B cell (primary cell): ENCODE results near the gene RPL18. TPM values are rescaled to one million over a fixed set of nuclear protein-coding genes. Genes with fewer than 3 reads are reported as not detected.
A peak's percentile ranks its signal among the peaks of the same experiment; 100 is the strongest.

Experiments
- ATAC-seq: fragments of 200-7000 bp; cut with Tn5 transposase; one replicate; pipeline ENCODE4 v1.10.0; 2021; ENCODE audit warnings: low read depth, mild to moderate bottlenecking, moderate number of reproducible peaks, moderate library complexity
- CTCF ChIA-PET: fragments of 350-600 bp; sonication (Branson Sonifier 250); formaldehyde crosslinking; loops from one replicate; lab custom pipeline; 2021; ENCODE audit warnings: antibody characterized with exemption, inconsistent platforms; lab: Charles Lee
- POLR2A ChIA-PET: fragments of 350-600 bp; sonication (Branson Sonifier 250); formaldehyde crosslinking; loops from one replicate; lab custom pipeline; 2021; ENCODE audit warnings: antibody characterized with exemption; lab: Charles Lee
- DNase-seq: peaks from one replicate; pipeline ENCODE4 v3.0.0; 2013
- H2AFZ ChIP-seq: 2 replicates; pipeline ENCODE4 v1.6.1; 2012; ENCODE audit warnings: mild to moderate bottlenecking, low read depth, low read length; ENCODE audit not compliant: insufficient read depth, poor library complexity, severe bottlenecking
- H3K27ac ChIP-seq, 2 donors: 1 replicate in 1 of 2; 2 replicates in 1 of 2; pipeline ENCODE4 v1.5.1; 2012 to 2013; ENCODE audit warnings: low read length in 2 of 2, mild to moderate bottlenecking in 2 of 2, moderate library complexity in 1 of 2
- H3K27me3 ChIP-seq, 4 experiments: fragments of 200-600 bp in 1 of 4; sonication (generic) in 1 of 4; replicated peaks in 1 of 4; 1 replicate in 2 of 4; 2 replicates in 2 of 4; pipeline versions ENCODE4 v1.6.1 to v1.7.0; 2013 to 2016; ENCODE audit warnings: low read length in 3 of 4, mild to moderate bottlenecking in 2 of 4, mixed read lengths in 1 of 4, moderate library complexity in 1 of 4; ENCODE audit not compliant: insufficient read depth in 4 of 4, control insufficient read depth in 3 of 4; ENCODE audit errors: control extremely low read depth in 1 of 4
- H3K36me3 ChIP-seq, 2 experiments: replicated peaks in 1 of 2; 1 replicate in 1 of 2; 2 replicates in 1 of 2; pipeline versions ENCODE4 v1.6.1 to v1.7.1; 2013; ENCODE audit warnings: low read length in 1 of 2; ENCODE audit not compliant: insufficient read depth in 2 of 2, control insufficient read depth in 1 of 2; ENCODE audit errors: control extremely low read depth in 1 of 2, extremely low read depth in 1 of 2
- H3K4me1 ChIP-seq, 2 donors: fragments of 200-600 bp in 1 of 2; sonication (generic) in 1 of 2; 1 replicate in 1 of 2; 2 replicates in 1 of 2; pipeline versions ENCODE4 v1.5.1 to v1.6.1; 2013 to 2017; ENCODE audit warnings: low read length in 2 of 2; ENCODE audit not compliant: control insufficient read depth in 2 of 2, insufficient read depth in 2 of 2
- H3K4me2 ChIP-seq: replicated peaks from 2 replicates; pipeline ENCODE3; 2012; ENCODE audit warnings: mild to moderate bottlenecking, low read depth, low read length; ENCODE audit not compliant: poor library complexity, severe bottlenecking
- H3K4me3 ChIP-seq, 5 experiments: fragments of 200-600 bp in 1 of 5; sonication (generic) in 1 of 5; 1 replicate in 3 of 5; 2 replicates in 2 of 5; pipeline versions ENCODE4 v1.5.1 to v1.7.0; 2011 to 2016; ENCODE audit warnings: low read length in 4 of 5, mild to moderate bottlenecking in 4 of 5, low read depth in 2 of 5, control low read depth in 1 of 5, moderate library complexity in 1 of 5; ENCODE audit not compliant: insufficient read depth in 1 of 5; ENCODE audit errors: control extremely low read depth in 1 of 5, extremely low read depth in 1 of 5
- H3K79me2 ChIP-seq: fragments of 200-600 bp; sonication (generic); one replicate; pipeline ENCODE4 v1.6.0; 2016; ENCODE audit warnings: low read length; ENCODE audit not compliant: control insufficient read depth, insufficient read depth
- H3K9ac ChIP-seq: fragments of 200-600 bp; sonication (generic); 2 replicates; pipeline ENCODE4 v1.6.1; 2017; ENCODE audit warnings: mild to moderate bottlenecking, low read length, moderate library complexity
- H3K9me3 ChIP-seq, 3 donors: one replicate each; pipeline versions ENCODE4 v1.6.1 to v1.7.1; 2013; ENCODE audit warnings: low read length in 2 of 3; ENCODE audit not compliant: control insufficient read depth in 2 of 3, insufficient read depth in 1 of 3; ENCODE audit errors: control extremely low read depth in 1 of 3
- H4K20me1 ChIP-seq: 2 replicates; pipeline ENCODE4 v1.6.0; 2012; ENCODE audit warnings: mild to moderate bottlenecking, low read length; ENCODE audit not compliant: insufficient read depth, control insufficient read depth, poor library complexity, severe bottlenecking
- H3K27ac Mint-ChIP-seq: one replicate; pipeline ENCODE4 v1.8.0; 2021; ENCODE audit warnings: mixed read lengths
- H3K27me3 Mint-ChIP-seq: one replicate; pipeline ENCODE4 v1.8.0; 2021; ENCODE audit warnings: mixed read lengths
- H3K4me1 Mint-ChIP-seq: one replicate; pipeline ENCODE4 v1.8.0; 2021; ENCODE audit warnings: mixed read lengths
- H3K4me3 Mint-ChIP-seq: one replicate; pipeline ENCODE4 v1.8.0; 2021; ENCODE audit warnings: mixed read lengths
- H3K9me3 Mint-ChIP-seq: one replicate; pipeline ENCODE4 v1.8.0; 2022; ENCODE audit warnings: mixed read lengths; ENCODE audit not compliant: insufficient read depth
- CTCF ChIP-seq: fragments of 200-600 bp; IDR thresholded peaks from one replicate; pipeline ENCODE4 v1.8.0; 2022; ENCODE audit warnings: antibody characterized with exemption, mild to moderate bottlenecking
- EZH2 ChIP-seq: IDR thresholded peaks from 2 replicates; pipeline ENCODE4 v1.6.1; 2012; ENCODE audit warnings: borderline replicate concordance, low read depth, mild to moderate bottlenecking, moderate library complexity, low read length; ENCODE audit not compliant: insufficient read depth, poor library complexity, severe bottlenecking
- WGBS: methylation state at CpG from one replicate; pipeline ENCODE4 v1.1.5; 2013; ENCODE audit warnings: missing lambda C conversion rate; ENCODE audit not compliant: insufficient coverage; 5-methylcytosine and 5-hydroxymethylcytosine counted together
- intact Hi-C: fragments of 100-400 bp; cut with micrococcal nuclease; formaldehyde crosslinking; loops from one replicate; pipeline ENCODE4 v1.10.0; 2022
- polyA minus RNA-seq: library from RNA; depleted of rRNA, polyadenylated mRNA; stranded (reverse); fragments of >200 nt; gene quantifications from 2 replicates; pipeline ENCODE4 v1.2.3, GENCODE V29; 2012
- polyA plus RNA-seq: library from polyadenylated mRNA; depleted of rRNA; stranded (reverse); fragments of >200 nt; gene quantifications from 2 replicates; pipeline ENCODE4 v1.2.3, GENCODE V29; 2012
- total RNA-seq, 2 donors: library from RNA; stranded (reverse); fragments of 120-200 nt in 1 of 2; gene quantifications; 1 replicate in 1 of 2; 2 replicates in 1 of 2; pipeline versions ENCODE4 v1.2.3 to v1.2.4, GENCODE V29; 2013 to 2022

RPL18 gene
- total RNA-seq: 2,217 and 2,248 TPM in 2 replicates
- total RNA-seq (2013): 3,556 TPM
- 3,187 and 4,393 TPM in 2 replicates for polyA plus RNA-seq
- polyA minus RNA-seq: 2,760 and 3,319 TPM in 2 replicates

GRCh38 chr19:48618916-48619691 lies at the start of gene RPL18, which contains the start of gene SPHK2:
Gene RPL18, minus strand, starts transcription at chr19:48619178. Its CDS starts 35 bp downstream, at chr19:48619143.
Gene SPHK2, plus strand, starts transcription at chr19:48619506. Its CDS starts 1,009 bp downstream, at chr19:48620515.
- Histone ChIP-seq H3K27me3 (no peaks in the 10 kb centered on the region), H3K9me3 (no peaks in the 10 kb centered on the region), H4K20me1 (peaks cover 41% of the 10 kb centered on the region), H3K4me1 (peaks cover 25 to 45% of the 10 kb centered on the region in 2 donors), H3K27ac (peak within 1 kb of the TSS; percentile 87 to 91), H3K9ac (peak within 1 kb of the TSS; percentile 98), H3K79me2 (peaks cover 17% of the 10 kb centered on the region), H3K4me3 (peak within 1 kb of the TSS; percentile 95 to 100 (median 99)), H2AFZ (peak within 1 kb of the TSS; percentile 85), H3K36me3 (peaks cover 0 to 41% of the 10 kb centered on the region in 2 experiments), H3K4me2 (peak within 1 kb of the TSS; percentile 89)
- peaks cover 51% of the 10 kb centered on the region for H3K4me1 Mint-ChIP-seq
- peak; percentile 82 for ATAC-seq
- under 1% methylated on average over 69 of the region's 69 CpGs for WGBS
- H3K9me3 Mint-ChIP-seq: no peaks in the 10 kb centered on the region
- POLR2A ChIA-PET: interaction anchor here (0.5 to 1.9 kb wide), 24 partner anchors 9 to 1767 kb away, joined by 3 to 23 read pairs (median 3); partner anchors contain the start of genes AKT1S1, CA11, CARD8 and DBP
- TF ChIP-seq EZH2: no peak
- TF ChIP-seq CTCF: no peak
- peak; percentile 99 for DNase-seq
- intact Hi-C loops: loop anchor here (1.0 to 2.0 kb wide), 9 partner anchors 11 to 449 kb away; partner anchors contain the start of genes CYTH2, DBP, GRWD1 and LIG1
- H3K27me3 Mint-ChIP-seq: no peaks in the 10 kb centered on the region
- peak within 1 kb of the TSS; percentile 98 for H3K4me3 Mint-ChIP-seq
- H3K27ac Mint-ChIP-seq: peak within 1 kb of the TSS; percentile 98
- CTCF ChIA-PET: interaction anchor here (1.0 to 3.9 kb wide), 7 partner anchors 9 to 364 kb away, joined by 3 to 25 read pairs (median 3); partner anchors contain the start of genes CARD8 and SPACA4
